Breast epithelium (tissue), 4 donors: ENCODE data around the gene RPS6KA4. TPM values are rescaled to one million over a fixed set of nuclear protein-coding genes. Genes with fewer than 3 reads are reported as not detected.

Experiments used
- DNase-seq, 2 donors: peaks; one replicate each; pipeline ENCODE4 v3.0.0-alpha.2; 2019; ENCODE audit warnings: low spot score in 2 of 2
- H3K27ac ChIP-seq, 2 donors: fragments of 200-600 bp; sonication (generic) in 1 of 2; one replicate each; pipeline ENCODE4 v1.5.1; 2016 to 2019; ENCODE audit warnings: mild to moderate bottlenecking in 1 of 2
- H3K27me3 ChIP-seq, 2 donors: fragments of 200-600 bp; sonication (generic) in 1 of 2; one replicate each; pipeline versions ENCODE4 v1.5.1 to v1.6.0; 2017 to 2019; ENCODE audit warnings: control low read depth in 1 of 2, mild to moderate bottlenecking in 1 of 2
- H3K36me3 ChIP-seq: fragments of 200-600 bp; one replicate; pipeline ENCODE4 v1.5.1; 2019
- H3K4me1 ChIP-seq, 2 donors: fragments of 200-600 bp; sonication (generic); one replicate each; pipeline ENCODE4 v1.5.1; 2016 to 2019; ENCODE audit warnings: control low read depth in 1 of 2
- H3K4me3 ChIP-seq, 3 donors: fragments of 200-600 bp; sonication (generic); 1 replicate in 2 of 3; 2 replicates in 1 of 3; pipeline ENCODE4 v1.5.1; 2016 to 2019; ENCODE audit warnings: mild to moderate bottlenecking in 3 of 3, moderate library complexity in 2 of 3
- H3K9me3 ChIP-seq, 2 donors: fragments of 200-600 bp; sonication (generic) in 1 of 2; one replicate each; pipeline ENCODE4 v1.5.1; 2016 to 2019; ENCODE audit warnings: control low read depth in 1 of 2
- POLR2A ChIP-seq: fragments of 450-650 bp; IDR thresholded peaks from one replicate; pipeline ENCODE4 v1.6.1; 2016; ENCODE audit warnings: antibody characterized with exemption, mild to moderate bottlenecking, moderate library complexity
- POLR2AphosphoS5 ChIP-seq, 3 donors: sonication (generic); formaldehyde crosslinking; IDR thresholded peaks; one replicate each; pipeline ENCODE4 v1.6.1; 2017; ENCODE audit warnings: antibody characterized with exemption in 3 of 3
- intact Hi-C: fragments of 100-400 bp; cut with DNase I; formaldehyde crosslinking; loops from one replicate; pipeline ENCODE4 v1.15.1; 2023; ENCODE audit warnings: low total_unique reads
- total RNA-seq, 3 donors: library from RNA; depleted of rRNA; stranded (reverse); fragments of >200 nt; gene quantifications; one replicate each; pipeline ENCODE4 v1.1.0, GENCODE V29; 2016
- TF ChIP-seq, protein P1 (sequence below), 3 donors: fragments of 450-650 bp; IDR thresholded peaks; one replicate each; pipeline ENCODE4 v1.5.1; 2016 to 2017; ENCODE audit warnings: antibody characterized with exemption in 3 of 3, mild to moderate bottlenecking in 3 of 3, moderate library complexity in 3 of 3

The RPS6KA4 gene
- total RNA-seq, 3 donors from 2014 or later: 16.7 to 20.6 (median 19.4) TPM

GRCh38 chr11:64334764-64335735 is 23.9 kb upstream of the RPS6KA4 start:
- Histone ChIP-seq H3K4me1 (no peaks in the 10 kb centered on the region), H3K36me3 (no peaks in the 10 kb centered on the region), H3K27ac (no peak overlapping the region), H3K9me3 (no peaks in the 10 kb centered on the region), H3K27me3 (no peaks in the 10 kb centered on the region), H3K4me3 (no peak overlapping the region)
- intact Hi-C loops: no loop called here
- TF ChIP-seq POLR2A: no peak
- peak in 1 of 3 donors; percentile 14 for TF ChIP-seq POLR2AphosphoS5 (IDR thresholded peaks at IDR 0.05)
- no peak for DNase-seq

DNA sequence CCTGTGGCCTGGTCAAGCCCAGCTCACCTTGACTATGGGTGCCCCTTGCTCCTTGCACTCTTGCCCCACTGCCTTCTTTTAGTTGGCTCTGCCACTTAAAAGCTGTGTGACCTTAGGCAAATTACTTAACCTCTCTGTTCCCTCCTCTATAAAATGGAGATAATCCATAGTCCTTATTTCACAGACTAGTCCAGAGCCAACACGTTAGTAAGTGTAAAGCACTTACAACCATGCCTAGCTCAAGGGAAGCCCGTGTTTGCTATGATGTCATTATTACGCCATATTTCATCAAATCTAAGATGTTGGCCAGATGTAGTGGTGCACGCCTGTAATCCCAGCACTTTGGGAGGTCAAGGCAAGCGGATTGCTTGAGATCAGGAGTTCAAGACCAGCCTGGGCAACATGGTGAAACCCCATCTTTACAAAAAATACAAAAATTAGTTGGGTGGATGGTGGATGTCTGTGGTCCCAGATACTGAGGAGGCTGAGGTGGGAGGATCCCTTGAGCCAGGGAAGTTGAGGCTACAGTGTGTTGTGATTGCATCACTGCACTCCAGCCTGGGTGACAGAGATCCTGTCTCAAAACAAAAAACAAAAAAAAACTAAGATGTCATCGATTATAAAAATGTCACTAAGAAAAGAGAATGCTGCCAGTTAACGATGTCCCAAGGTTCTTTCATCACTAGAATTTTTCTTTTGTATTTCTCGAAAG is 21.3 kb upstream of the RPS6KA4 start:
- H3K4me3 ChIP-seq: no peak overlapping the region
- no peak for DNase-seq
- H3K9me3 ChIP-seq: no peaks in the 10 kb centered on the region
- no peaks in the 10 kb centered on the region for H3K27me3 ChIP-seq
- TF ChIP-seq, protein P1, sequence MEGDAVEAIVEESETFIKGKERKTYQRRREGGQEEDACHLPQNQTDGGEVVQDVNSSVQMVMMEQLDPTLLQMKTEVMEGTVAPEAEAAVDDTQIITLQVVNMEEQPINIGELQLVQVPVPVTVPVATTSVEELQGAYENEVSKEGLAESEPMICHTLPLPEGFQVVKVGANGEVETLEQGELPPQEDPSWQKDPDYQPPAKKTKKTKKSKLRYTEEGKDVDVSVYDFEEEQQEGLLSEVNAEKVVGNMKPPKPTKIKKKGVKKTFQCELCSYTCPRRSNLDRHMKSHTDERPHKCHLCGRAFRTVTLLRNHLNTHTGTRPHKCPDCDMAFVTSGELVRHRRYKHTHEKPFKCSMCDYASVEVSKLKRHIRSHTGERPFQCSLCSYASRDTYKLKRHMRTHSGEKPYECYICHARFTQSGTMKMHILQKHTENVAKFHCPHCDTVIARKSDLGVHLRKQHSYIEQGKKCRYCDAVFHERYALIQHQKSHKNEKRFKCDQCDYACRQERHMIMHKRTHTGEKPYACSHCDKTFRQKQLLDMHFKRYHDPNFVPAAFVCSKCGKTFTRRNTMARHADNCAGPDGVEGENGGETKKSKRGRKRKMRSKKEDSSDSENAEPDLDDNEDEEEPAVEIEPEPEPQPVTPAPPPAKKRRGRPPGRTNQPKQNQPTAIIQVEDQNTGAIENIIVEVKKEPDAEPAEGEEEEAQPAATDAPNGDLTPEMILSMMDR (IDR thresholded peaks at IDR 0.05): no peak
- TF ChIP-seq POLR2AphosphoS5 (IDR thresholded peaks at IDR 0.05) (no peak), POLR2A (no peak)
- intact Hi-C loops: no loop called here
- H3K36me3 ChIP-seq: no peaks in the 10 kb centered on the region
- no peak overlapping the region for H3K27ac ChIP-seq
- H3K4me1 ChIP-seq: peaks cover 0 to 4% of the 10 kb centered on the region in 2 donors

GRCh38 chr11:64338716-64339115 is 20.2 kb upstream of the RPS6KA4 start:
- Histone ChIP-seq H3K4me3 (no peak overlapping the region), H3K9me3 (no peaks in the 10 kb centered on the region), H3K27ac (no peak overlapping the region), H3K27me3 (no peaks in the 10 kb centered on the region), H3K36me3 (no peaks in the 10 kb centered on the region), H3K4me1 (peaks cover 0 to 4% of the 10 kb centered on the region in 2 donors)
- intact Hi-C loops: no loop called here
- TF ChIP-seq POLR2AphosphoS5 (IDR thresholded peaks at IDR 0.05) (no peak), POLR2A (no peak)
- TF ChIP-seq, protein P1 (IDR thresholded peaks at IDR 0.05): no peak
- no peak for DNase-seq

DNA sequence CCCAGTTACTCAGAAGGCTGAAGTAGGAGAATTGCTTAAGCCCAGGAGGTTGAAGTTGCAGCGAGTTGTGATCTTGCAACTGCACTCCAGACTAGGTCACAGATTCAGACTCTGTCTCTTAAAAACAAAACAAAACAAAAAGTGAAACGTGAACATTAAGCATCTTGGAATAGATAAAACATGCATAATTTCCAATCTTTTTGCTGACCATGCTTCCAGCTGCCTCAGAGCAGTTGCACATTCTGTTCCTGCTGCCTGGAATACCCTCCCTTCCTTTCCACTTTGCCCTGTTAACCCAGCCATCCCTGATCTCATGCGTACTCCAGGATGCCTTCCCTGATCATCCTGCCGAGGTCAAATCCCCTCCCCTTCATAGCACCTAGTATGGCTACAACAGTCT is 19.7 kb upstream of the RPS6KA4 start:
- Histone ChIP-seq H3K9me3 (no peaks in the 10 kb centered on the region), H3K27me3 (no peaks in the 10 kb centered on the region), H3K4me1 (peaks cover 0 to 4% of the 10 kb centered on the region in 2 donors), H3K27ac (no peak overlapping the region), H3K36me3 (no peaks in the 10 kb centered on the region), H3K4me3 (no peak overlapping the region)
- TF ChIP-seq POLR2AphosphoS5 (IDR thresholded peaks at IDR 0.05): no peak
- intact Hi-C loops: no loop called here
- no peak for DNase-seq

DNA sequence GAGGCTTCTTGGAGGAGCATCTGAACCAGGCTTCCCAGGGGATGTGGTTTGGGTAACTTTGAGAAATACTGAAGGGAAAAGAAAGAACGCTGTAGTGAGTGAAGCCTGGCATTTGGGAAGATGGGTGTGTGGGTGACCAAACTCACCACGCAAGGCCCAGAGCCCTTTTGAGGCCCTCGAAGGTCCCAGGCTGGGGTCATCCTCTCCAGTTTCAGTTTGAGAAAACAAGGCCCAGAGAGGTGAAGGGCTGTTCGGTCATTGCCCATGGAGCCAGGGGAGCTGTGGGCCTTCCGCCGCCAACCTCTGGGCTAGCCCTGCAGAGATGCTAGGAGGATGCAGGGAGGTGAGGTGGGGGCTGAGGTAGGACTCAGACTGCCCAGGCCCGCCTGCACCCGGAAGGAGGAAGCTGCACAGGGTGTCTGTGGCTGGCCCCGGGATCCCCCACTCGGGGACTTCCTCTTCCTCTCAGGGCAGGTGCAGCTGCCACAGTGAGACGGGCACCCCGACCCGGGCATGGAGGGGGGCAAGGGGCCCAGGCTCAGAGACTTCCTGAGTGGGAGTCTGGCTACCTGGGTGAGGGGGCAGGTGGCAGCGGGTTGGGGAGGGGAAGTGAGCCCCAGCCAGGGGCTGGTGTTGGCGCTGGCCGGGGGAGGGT is 19.1 kb upstream of the RPS6KA4 start, which contains the start of gene CCDC88B:
CCDC88B (plus strand) TSS at position 451 of the 655 bp plus-strand sequence; CDS start at position 514, 63 bp downstream.
- Histone ChIP-seq H3K4me3 (peak within 1 kb of the TSS; percentile 24 to 37 (median 30)), H3K36me3 (no peaks in the 10 kb centered on the region), H3K27me3 (no peaks in the 10 kb centered on the region), H3K9me3 (no peaks in the 10 kb centered on the region), H3K27ac (peak within 1 kb of the TSS; percentile 38 to 44), H3K4me1 (peaks cover 0 to 4% of the 10 kb centered on the region in 2 donors)
- no peak for TF ChIP-seq POLR2A
- TF ChIP-seq POLR2AphosphoS5 (IDR thresholded peaks at IDR 0.05): no peak
- TF ChIP-seq, protein P1 (IDR thresholded peaks at IDR 0.05): no peak
- intact Hi-C loops: no loop called here
- no peak for DNase-seq
